ENCODE results near the gene TERF2IP. TPM values are rescaled to one million over a fixed set of nuclear protein-coding genes. Genes with fewer than 3 reads are reported as not detected.

The TERF2IP gene
- total and polyA plus RNA-seq, 9 of the 15 experiments (the other 6 are each of a cell fraction or from before 2014, with no cell fraction given), result 14.5 to 64.2 (median 47.0) TPM

DNA sequence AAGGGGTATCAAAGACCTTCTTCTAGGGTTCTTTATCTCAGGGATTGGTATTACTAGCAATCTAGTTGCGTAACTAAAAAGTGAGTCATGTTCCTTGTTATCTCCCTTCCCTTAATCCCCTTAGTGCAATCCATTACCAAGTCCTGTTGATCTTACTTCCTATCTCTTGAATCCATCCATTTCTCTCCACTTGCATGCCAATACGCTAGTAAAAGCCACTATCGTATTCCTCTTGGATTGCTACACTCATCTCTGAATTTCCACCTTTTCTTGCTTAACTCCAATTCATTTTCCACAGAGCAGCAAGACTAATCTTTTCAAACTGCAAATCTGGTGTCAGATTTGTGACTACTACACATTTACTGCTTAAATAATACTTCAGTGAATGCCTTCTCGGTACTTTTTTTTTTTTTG is 22.6 kb upstream of the TERF2IP start (continued):
- TF ChIP-seq, protein P1, sequence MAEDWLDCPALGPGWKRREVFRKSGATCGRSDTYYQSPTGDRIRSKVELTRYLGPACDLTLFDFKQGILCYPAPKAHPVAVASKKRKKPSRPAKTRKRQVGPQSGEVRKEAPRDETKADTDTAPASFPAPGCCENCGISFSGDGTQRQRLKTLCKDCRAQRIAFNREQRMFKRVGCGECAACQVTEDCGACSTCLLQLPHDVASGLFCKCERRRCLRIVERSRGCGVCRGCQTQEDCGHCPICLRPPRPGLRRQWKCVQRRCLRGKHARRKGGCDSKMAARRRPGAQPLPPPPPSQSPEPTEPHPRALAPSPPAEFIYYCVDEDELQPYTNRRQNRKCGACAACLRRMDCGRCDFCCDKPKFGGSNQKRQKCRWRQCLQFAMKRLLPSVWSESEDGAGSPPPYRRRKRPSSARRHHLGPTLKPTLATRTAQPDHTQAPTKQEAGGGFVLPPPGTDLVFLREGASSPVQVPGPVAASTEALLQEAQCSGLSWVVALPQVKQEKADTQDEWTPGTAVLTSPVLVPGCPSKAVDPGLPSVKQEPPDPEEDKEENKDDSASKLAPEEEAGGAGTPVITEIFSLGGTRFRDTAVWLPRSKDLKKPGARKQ (CRISPR knock-in tag; IDR thresholded peaks at IDR 0.05), result no peak
- TF ChIP-seq, protein P2, sequence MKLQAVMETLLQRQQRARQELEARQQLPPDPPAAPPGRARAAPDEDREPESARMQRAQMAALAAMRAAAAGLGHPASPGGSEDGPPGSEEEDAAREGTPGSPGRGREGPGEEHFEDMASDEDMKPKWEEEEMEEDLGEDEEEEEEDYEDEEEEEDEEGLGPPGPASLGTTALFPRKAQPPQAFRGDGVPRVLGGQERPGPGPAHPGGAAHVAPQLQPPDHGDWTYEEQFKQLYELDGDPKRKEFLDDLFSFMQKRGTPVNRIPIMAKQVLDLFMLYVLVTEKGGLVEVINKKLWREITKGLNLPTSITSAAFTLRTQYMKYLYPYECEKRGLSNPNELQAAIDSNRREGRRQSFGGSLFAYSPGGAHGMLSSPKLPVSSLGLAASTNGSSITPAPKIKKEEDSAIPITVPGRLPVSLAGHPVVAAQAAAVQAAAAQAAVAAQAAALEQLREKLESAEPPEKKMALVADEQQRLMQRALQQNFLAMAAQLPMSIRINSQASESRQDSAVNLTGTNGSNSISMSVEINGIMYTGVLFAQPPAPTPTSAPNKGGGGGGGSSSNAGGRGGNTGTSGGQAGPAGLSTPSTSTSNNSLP (IDR thresholded peaks at IDR 0.05; ENCODE audit: borderline replicate concordance, low read depth, low read length), result 0 out of 2 replicates have a peak, but pooled peaks have one; percentile 30
- TF ChIP-seq CBFA2T2 (conservative IDR thresholded peaks at IDR 0.05) (peak; percentile 82), TBP (optimal IDR thresholded peaks at IDR 0.05; ENCODE audit: low read depth, low read length) (no peak), TEAD4 (IDR thresholded peaks at IDR 0.05; ENCODE audit: low read length) (peak; percentile 84), TEAD4 (CRISPR knock-in tag; IDR thresholded peaks at IDR 0.05; ENCODE audit: borderline replicate concordance) (no peak), FOXK2 (conservative IDR thresholded peaks at IDR 0.05 in 1 of 2, IDR thresholded peaks at IDR 0.05 in 1 of 2; ENCODE audit: low read depth in 2 of 2) (no peak), TAL1 (IDR thresholded peaks at IDR 0.05) (peak; percentile 81), SMARCA4 (IDR thresholded peaks at IDR 0.05) (peak; percentile 97), MEF2A (IDR thresholded peaks at IDR 0.05; ENCODE audit: control insufficient read depth, low read depth, low read length) (no peak), THRAP3 (IDR thresholded peaks at IDR 0.05; ENCODE audit: borderline replicate concordance) (no peak), NBN (IDR thresholded peaks at IDR 0.05; ENCODE audit: low read depth) (peak; percentile 70; the same call in 1 of the 2 replicates), NCOA2 (IDR thresholded peaks at IDR 0.05; ENCODE audit: partially characterized antibody in 2 of 2) (peak; percentile 17 to 65), NFIC (IDR thresholded peaks at IDR 0.05) (peak; percentile 56), HDAC2 (IDR thresholded peaks at IDR 0.05) (peak; percentile 94), ATF7 (IDR thresholded peaks at IDR 0.05) (peak; percentile 75)
- TF ChIP-seq, protein P3, sequence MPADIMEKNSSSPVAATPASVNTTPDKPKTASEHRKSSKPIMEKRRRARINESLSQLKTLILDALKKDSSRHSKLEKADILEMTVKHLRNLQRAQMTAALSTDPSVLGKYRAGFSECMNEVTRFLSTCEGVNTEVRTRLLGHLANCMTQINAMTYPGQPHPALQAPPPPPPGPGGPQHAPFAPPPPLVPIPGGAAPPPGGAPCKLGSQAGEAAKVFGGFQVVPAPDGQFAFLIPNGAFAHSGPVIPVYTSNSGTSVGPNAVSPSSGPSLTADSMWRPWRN (IDR thresholded peaks at IDR 0.05; ENCODE audit: low read depth), result peak; percentile 88
- TF ChIP-seq, protein P4, sequence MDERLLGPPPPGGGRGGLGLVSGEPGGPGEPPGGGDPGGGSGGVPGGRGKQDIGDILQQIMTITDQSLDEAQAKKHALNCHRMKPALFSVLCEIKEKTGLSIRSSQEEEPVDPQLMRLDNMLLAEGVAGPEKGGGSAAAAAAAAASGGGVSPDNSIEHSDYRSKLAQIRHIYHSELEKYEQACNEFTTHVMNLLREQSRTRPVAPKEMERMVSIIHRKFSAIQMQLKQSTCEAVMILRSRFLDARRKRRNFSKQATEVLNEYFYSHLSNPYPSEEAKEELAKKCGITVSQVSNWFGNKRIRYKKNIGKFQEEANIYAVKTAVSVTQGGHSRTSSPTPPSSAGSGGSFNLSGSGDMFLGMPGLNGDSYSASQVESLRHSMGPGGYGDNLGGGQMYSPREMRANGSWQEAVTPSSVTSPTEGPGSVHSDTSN (CRISPR knock-in tag; IDR thresholded peaks at IDR 0.05; ENCODE audit: low read depth), result no peak
- TF ChIP-seq, protein P4 (tag; conservative IDR thresholded peaks at IDR 0.05; ENCODE audit: low read depth), result peak; percentile 30; the same call in 1 of the 2 replicates
- TF ChIP-seq, protein P5, sequence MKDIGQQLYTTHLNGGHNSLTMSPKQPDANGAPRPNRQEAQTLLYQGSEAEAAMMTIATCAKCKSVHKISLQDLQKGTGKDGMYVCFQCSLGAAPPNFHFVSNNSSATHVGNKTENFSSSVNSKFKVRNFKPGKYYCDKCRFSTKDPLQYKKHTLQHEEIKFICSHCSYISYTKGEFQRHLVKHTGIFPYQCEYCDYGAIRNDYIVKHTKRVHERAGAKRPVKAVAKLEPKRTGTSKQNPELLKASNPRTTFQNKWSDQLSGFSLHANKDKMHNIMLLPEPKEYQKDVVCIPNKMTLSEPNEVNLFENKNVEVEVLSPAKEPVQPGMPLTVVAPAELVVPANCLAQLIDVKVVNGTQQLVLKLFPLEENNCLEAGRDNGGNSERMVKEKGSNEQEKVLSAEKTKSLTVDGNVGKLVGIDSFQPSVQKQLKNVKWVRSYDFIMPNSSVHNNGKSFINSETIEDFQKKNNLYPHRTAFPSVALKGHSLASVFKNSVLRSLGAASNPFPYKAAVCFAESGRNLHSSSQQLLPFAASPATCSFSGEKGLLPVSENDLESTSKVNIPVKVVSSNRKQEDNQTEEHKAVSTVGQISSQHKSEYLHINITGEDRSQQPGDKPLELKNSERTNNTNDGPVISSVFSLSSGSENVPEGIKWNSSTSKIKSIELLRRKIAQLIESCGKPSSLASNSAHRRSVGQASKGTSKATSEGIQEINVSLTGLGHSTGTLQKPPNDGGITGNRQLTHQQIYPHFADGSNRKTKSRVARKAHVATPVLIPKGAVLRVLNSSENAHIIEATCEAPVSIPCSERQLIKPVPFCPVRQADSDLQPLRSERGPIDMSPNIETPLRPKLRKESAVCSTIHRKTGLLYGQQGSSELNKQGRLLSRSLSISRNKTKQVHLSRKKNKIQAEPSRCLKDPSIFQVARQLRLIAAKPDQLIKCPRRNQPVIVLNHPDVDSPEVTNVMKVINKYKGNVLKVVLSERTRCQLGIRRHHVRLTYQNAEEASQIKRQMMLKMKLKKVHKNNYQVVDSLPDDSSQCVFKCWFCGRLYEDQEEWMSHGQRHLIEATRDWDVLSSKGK (CRISPR knock-in tag; IDR thresholded peaks at IDR 0.05), result no peak

Data from K562 (cell line).